ENCODE results near the gene SLC30A7. TPM values are rescaled to one million over a fixed set of nuclear protein-coding genes. Genes with fewer than 3 reads are reported as not detected.

SLC30A7 gene
- total RNA-seq, 1 donor from 2014 or later: 28.2 TPM

DNA sequence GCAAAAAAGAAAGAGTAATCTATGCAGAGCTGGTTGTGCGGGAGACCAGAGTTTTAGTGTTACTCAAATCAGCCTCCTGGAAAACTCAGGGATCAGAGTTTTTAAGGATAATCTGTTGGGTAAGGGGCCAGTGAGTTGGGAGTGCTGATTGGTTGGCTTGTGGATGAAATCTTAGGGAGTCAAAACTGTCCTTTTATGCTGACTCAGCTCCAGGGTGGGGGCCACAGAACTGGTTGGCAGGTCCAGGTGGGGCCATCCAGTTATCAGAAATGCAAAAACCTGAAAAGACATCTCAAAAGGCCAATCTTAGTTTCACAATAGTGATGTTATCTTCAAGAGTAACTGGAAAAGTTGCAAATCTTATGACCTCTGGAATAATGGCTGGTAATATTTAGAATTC is 4.5 kb upstream of the SLC30A7 start:
- Mint-ChIP-seq H3K4me3 (ENCODE audit: low read depth) (no peak overlapping the region), H3K4me1 (ENCODE audit: low read depth) (peaks cover 11% of the 10 kb centered on the region), H3K36me3 (ENCODE audit: insufficient read depth) (peaks cover 46% of the 10 kb centered on the region)

DNA sequence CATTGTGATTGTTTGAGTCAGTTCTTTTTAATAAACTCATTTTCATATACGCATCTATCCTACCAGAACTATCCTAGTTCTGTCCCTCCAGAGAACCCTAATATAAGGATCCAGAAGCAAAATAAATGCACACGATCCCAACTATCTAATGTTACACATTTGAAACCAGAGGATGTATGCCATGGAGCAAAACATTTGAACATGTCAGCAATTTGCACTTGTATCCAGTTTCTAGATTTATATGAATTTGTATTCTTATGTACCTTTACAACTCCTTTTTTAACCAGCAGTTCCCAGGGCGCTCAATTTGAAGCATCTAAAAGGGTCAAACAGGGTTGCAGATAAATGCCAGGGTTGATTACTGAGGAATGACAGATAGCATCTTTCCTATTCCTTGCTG is 3.3 kb upstream of the SLC30A7 start:
- TF ChIP-seq, protein P1, sequence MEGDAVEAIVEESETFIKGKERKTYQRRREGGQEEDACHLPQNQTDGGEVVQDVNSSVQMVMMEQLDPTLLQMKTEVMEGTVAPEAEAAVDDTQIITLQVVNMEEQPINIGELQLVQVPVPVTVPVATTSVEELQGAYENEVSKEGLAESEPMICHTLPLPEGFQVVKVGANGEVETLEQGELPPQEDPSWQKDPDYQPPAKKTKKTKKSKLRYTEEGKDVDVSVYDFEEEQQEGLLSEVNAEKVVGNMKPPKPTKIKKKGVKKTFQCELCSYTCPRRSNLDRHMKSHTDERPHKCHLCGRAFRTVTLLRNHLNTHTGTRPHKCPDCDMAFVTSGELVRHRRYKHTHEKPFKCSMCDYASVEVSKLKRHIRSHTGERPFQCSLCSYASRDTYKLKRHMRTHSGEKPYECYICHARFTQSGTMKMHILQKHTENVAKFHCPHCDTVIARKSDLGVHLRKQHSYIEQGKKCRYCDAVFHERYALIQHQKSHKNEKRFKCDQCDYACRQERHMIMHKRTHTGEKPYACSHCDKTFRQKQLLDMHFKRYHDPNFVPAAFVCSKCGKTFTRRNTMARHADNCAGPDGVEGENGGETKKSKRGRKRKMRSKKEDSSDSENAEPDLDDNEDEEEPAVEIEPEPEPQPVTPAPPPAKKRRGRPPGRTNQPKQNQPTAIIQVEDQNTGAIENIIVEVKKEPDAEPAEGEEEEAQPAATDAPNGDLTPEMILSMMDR (IDR thresholded peaks at IDR 0.05; ENCODE audit: unreplicated experiment): no peak
- H3K36me3 Mint-ChIP-seq (ENCODE audit: insufficient read depth): peaks cover 42% of the 10 kb centered on the region
- H3K27me3 Mint-ChIP-seq: no peaks in the 10 kb centered on the region
- H3K4me3 Mint-ChIP-seq (ENCODE audit: low read depth): peak overlapping the region; percentile 34
- no peak overlapping the region for H3K27ac Mint-ChIP-seq
- peaks cover 19% of the 10 kb centered on the region for H3K4me1 Mint-ChIP-seq (ENCODE audit: low read depth)
- peaks cover 27% of the 10 kb centered on the region for H3K9me3 Mint-ChIP-seq (ENCODE audit: low read depth)
- no peak for DNase-seq (ENCODE audit: low spot score, unreplicated experiment)

More for the DNA sequence above, 4.5 kb upstream of the SLC30A7 start:
- no peak for DNase-seq (ENCODE audit: low spot score, unreplicated experiment)
- TF ChIP-seq, protein P1 (IDR thresholded peaks at IDR 0.05; ENCODE audit: unreplicated experiment): no peak
- no peak overlapping the region for H3K27ac Mint-ChIP-seq
- H3K9me3 Mint-ChIP-seq (ENCODE audit: low read depth): peaks cover 27% of the 10 kb centered on the region
- no peaks in the 10 kb centered on the region for H3K27me3 Mint-ChIP-seq

DNA sequence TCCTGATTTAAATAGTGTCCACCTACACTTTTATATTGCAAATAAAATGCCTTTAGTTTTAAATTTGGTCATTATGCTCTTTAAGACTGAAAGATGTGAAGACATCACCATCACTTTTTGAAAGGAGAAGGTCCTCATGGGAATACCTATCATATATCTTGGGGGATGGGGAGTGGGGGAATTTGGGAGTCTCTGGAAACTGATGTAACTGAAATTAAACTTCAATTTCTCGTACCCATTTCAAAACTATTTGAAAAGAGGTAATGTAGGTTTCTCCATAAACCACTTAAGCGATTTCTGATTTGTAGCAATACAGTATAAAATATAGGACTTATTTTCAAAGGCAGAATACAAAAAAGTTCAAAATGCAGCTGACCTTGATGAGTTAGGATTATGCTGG is 2.2 kb upstream of the SLC30A7 start:
- Mint-ChIP-seq H3K9me3 (ENCODE audit: low read depth) (peaks cover 21% of the 10 kb centered on the region), H3K4me3 (ENCODE audit: low read depth) (peak overlapping the region; percentile 100), H3K36me3 (ENCODE audit: insufficient read depth) (peaks cover 32% of the 10 kb centered on the region), H3K4me1 (ENCODE audit: low read depth) (peaks cover 19% of the 10 kb centered on the region), H3K27me3 (no peaks in the 10 kb centered on the region), H3K27ac (peak overlapping the region; percentile 56)
- TF ChIP-seq, protein P1 (IDR thresholded peaks at IDR 0.05; ENCODE audit: unreplicated experiment): no peak
- DNase-seq (ENCODE audit: low spot score, unreplicated experiment): no peak

DNA sequence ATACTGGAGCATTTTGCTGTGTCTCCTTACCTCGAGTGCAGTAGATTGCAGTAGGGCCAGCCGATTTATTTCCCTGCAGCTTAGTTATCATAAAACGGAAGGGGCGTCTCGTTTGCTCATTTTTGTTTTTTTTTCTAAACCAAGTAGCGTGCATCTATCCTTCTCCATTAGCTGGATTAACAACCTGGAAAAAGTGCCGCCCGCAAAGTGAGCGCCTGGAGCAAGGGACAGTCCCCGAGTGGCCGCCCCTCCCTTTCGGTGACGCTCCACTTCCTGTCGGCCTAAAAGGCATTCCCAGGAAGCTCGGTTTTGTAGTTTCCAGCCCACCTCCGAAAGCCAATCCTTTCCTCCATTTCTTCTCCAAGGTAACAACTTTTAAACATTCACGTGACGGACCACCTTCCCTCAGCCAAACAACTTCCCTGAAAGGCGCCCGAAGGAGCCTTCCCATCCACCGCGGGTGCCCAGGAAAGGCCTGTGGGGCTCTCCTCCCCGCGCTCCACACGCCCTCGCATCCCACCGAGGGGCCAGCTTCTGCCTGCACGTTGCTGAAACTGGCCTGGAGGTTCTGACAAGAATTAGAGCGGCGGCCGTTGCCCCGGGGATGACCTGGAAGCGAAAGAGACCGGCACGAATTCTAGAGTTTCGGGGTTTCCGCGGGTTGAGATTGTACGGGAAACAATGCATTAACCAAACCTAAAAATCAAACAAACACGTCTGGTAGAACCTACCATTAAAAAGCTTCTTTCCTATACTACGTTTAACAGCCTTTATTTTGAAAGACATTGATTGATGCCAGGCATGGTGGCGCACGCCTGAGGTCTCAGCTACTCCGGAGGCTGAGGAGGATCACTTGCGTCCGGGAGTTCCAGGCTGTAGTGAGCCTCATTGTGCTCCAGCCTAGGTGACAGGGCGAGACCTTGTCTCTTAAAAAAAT is 1.0 kb upstream of the SLC30A7 start, which contains the start of gene EXTL2:
EXTL2 (minus strand) TSS at position 240 of the 937 bp plus-strand sequence. CDS start 6,085 bp downstream, outside the sequence.
- H3K4me3 Mint-ChIP-seq (ENCODE audit: low read depth): peak within 1 kb of the TSS; percentile 100
- TF ChIP-seq, protein P1 (IDR thresholded peaks at IDR 0.05; ENCODE audit: unreplicated experiment): no peak
- peaks cover 22% of the 10 kb centered on the region for H3K4me1 Mint-ChIP-seq (ENCODE audit: low read depth)
- peaks cover 25% of the 10 kb centered on the region for H3K36me3 Mint-ChIP-seq (ENCODE audit: insufficient read depth)
- peak; percentile 67 for DNase-seq (ENCODE audit: low spot score, unreplicated experiment)
- H3K27me3 Mint-ChIP-seq: no peaks in the 10 kb centered on the region
- peaks cover 13% of the 10 kb centered on the region for H3K9me3 Mint-ChIP-seq (ENCODE audit: low read depth)
- H3K27ac Mint-ChIP-seq: peak within 1 kb of the TSS; percentile 97

DNA sequence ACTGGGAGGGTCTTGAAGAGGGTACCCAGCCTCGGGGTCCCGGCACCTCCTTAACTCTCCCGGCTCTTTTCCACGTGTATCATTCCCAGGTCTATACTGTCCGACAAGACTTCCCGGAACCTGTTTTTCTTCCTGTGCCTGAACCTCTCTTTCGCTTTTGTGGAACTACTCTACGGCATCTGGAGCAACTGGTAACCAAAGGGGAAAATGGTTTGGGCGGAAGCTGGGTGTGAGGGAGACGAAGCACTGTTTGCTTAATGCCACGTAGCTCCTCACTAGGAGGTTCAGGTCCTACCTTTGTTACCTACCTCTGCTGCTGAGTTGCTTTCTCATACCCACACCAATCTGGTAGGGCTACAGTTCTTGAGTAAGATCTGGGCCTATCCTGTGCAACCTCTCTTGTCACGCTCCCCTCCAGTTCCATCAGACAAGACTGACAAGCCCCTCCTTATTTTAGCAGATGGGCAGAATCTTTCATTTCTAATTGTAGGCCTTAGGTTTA is 642 bp downstream of the SLC30A7 start:
- peaks cover 13% of the 10 kb centered on the region for H3K36me3 Mint-ChIP-seq (ENCODE audit: insufficient read depth)
- DNase-seq (ENCODE audit: low spot score, unreplicated experiment): no peak
- peak overlapping the region; percentile 97 for H3K27ac Mint-ChIP-seq
- H3K4me1 Mint-ChIP-seq (ENCODE audit: low read depth): peaks cover 24% of the 10 kb centered on the region
- H3K9me3 Mint-ChIP-seq (ENCODE audit: low read depth): peaks cover under 1% of the 10 kb centered on the region
- TF ChIP-seq, protein P1 (IDR thresholded peaks at IDR 0.05; ENCODE audit: unreplicated experiment): no peak
- no peaks in the 10 kb centered on the region for H3K27me3 Mint-ChIP-seq
- peak overlapping the region; percentile 100 for H3K4me3 Mint-ChIP-seq (ENCODE audit: low read depth)

All from progenitor cell of endocrine pancreas (in vitro differentiated cells).